GM12878 (cell line): ENCODE measurements around the gene KIF6.

Source experiments
- CREM ChIP-seq: IDR thresholded peaks from 2 replicates; pipeline ENCODE4 v1.6.1; 2014; ENCODE audit warnings: antibody characterized with exemption, low read depth
- JUNB ChIP-seq: IDR thresholded peaks from 2 replicates; pipeline ENCODE4 v1.6.1; 2016; ENCODE audit warnings: antibody characterized with exemption, mild to moderate bottlenecking
- MXI1 ChIP-seq: fragments of 150-350 bp; IDR thresholded peaks from 2 replicates; pipeline ENCODE4 v1.6.1; 2011; ENCODE audit warnings: low read depth, mild to moderate bottlenecking, inconsistent platforms, low read length, improper control_type of control experiment
- NRF1 ChIP-seq: conservative IDR thresholded peaks from 2 replicates; pipeline ENCODE4 v1.6.1; 2011; ENCODE audit warnings: mild to moderate bottlenecking, low read depth, low read length, improper control_type of control experiment
- TF ChIP-seq, protein P1 (sequence below): fragments of 450-650 bp; formaldehyde crosslinking; IDR thresholded peaks from 2 replicates; pipeline ENCODE4 v1.4.0; 2022; ENCODE audit warnings: mild to moderate bottlenecking, moderate library complexity

DNA sequence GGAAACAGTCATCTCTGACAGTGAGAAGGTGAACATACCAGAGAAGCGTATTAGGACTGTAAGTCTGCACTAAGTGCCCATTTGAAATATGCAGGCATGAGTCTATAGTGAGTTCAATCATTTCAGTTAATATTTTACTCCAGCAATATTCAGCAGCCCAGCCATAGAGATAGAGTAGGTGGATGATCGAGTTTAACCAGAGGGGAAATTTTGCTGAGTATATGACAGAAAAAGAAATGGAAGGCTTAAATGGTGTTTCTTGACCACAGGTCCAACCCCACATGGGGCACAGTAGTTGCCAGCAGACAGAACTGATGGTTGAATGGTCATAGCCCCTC is 39.8 kb downstream of the KIF6 start:
- TF ChIP-seq NRF1 (no peak), JUNB (no peak), MXI1 (no peak), CREM (no peak)
- TF ChIP-seq, protein P1, sequence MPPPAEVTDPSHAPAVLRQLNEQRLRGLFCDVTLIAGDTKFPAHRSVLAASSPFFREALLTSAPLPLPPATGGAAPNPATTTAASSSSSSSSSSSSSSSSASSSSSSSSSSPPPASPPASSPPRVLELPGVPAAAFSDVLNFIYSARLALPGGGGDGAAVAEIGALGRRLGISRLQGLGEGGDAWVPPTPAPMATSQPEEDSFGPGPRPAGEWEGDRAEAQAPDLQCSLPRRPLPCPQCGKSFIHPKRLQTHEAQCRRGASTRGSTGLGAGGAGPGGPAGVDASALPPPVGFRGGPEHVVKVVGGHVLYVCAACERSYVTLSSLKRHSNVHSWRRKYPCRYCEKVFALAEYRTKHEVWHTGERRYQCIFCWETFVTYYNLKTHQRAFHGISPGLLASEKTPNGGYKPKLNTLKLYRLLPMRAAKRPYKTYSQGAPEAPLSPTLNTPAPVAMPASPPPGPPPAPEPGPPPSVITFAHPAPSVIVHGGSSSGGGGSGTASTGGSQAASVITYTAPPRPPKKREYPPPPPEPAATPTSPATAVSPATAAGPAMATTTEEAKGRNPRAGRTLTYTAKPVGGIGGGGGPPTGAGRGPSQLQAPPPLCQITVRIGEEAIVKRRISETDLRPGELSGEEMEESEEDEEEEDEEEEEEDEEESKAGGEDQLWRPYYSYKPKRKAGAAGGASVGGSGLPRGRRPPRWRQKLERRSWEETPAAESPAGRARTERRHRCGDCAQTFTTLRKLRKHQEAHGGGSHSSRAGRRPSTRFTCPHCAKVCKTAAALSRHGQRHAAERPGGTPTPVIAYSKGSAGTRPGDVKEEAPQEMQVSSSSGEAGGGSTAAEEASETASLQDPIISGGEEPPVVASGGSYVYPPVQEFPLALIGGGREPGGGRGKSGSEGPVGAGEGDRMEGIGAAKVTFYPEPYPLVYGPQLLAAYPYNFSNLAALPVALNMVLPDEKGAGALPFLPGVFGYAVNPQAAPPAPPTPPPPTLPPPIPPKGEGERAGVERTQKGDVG (CRISPR knock-in tag): no peak
